Measurements from ENCODE around the gene PPP1R9A.

PPP1R9A gene

DNA sequence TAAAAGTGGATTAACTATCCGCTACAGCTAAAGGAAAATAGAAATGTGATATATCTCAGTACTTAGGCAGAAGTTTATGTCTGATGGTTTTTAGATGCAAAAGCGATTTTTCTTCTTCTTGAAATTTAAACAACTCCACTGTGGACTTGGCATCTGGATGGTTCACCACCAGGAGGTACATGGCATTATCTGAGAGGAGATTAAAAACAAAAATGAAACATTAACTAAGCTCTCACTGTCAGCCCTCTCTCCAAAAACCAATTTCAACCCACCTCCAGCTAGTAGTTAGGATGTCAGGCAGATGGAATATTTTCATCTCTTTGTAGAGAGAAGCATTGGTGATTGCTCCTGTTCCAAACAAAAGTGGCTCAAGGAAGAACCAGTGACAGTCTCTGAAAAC, 404.0 kb downstream of the PPP1R9A start:
- no peak for DNase-seq

DNA sequence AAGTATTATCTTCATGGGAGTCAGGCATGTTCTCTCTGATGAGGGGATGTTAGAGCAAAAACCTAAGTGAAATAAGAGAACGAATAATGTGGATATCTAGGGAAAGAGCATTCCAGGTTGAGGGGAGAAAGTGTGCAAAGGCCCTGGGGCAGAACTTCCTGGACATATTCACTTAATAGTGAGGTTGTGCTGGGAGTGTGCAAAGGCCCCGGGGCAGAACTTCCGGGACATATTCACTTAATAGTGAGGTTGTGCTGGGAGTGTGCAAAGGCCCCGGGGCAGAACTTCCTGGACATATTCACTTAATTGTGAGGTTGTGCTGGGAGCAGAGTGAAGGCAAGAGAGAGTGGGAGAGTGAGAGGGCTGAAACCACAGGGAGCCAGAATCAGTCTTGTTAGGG, 405.2 kb downstream of the PPP1R9A start:
- DNase-seq: no peak

GRCh38 chr7:95316588-95316987, 409.2 kb downstream of the PPP1R9A start:
- no peak for DNase-seq

DNA sequence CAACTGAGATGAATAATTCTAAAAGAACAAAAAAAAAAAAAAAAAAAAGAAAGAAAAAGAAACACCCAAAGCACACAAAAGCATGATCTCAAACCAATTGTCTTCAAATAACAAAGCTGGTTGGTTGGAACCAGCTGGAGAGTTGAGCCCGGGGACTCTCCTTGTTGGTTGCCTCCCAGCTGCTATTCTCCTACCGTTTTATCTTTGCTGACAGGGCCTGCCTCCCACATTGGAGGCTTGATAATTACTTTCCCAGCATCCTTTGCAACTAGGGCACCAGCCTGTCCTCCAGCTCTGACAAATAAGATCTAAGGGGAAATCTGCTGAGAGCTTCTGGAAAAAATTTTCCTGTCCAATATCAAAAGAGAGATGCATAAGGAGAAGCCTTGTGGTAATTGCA, 410.2 kb downstream of the PPP1R9A start:
- no peak for DNase-seq

GRCh38 chr7:95317966-95318365, 410.6 kb downstream of the PPP1R9A start:
- DNase-seq: no peak

GRCh38 chr7:95318501-95319100, 411.2 kb downstream of the PPP1R9A start:
- DNase-seq: no peak

- no peak for DNase-seq
Measured at GRCh38 chr7:95319570-95319969, 412.2 kb downstream of the PPP1R9A start.

DNA sequence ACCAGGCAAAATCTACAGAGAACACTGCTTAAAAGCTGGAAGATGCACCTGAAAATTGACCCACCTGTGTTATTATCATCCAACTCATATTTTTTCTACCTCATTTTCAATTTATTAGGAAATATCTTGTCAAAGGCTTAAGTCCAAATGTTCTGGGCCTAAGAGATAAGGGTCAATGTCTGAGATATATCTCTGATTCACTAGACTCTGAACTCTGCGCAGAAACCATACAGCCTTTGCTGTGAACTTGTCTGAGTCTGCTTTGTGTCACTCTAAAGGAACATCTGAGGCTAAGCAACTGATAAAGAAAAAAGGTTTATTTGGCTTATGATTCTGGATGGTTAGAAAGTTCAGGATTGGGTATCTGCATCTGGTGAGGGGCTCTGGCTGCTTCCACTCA, 413.3 kb downstream of the PPP1R9A start:
- DNase-seq: no peak

- DNase-seq: no peak
Measured at GRCh38 chr7:95321720-95322119, 414.3 kb downstream of the PPP1R9A start.

- DNase-seq: no peak
Measured at GRCh38 chr7:95322396-95322795, 415.0 kb downstream of the PPP1R9A start.

DNA sequence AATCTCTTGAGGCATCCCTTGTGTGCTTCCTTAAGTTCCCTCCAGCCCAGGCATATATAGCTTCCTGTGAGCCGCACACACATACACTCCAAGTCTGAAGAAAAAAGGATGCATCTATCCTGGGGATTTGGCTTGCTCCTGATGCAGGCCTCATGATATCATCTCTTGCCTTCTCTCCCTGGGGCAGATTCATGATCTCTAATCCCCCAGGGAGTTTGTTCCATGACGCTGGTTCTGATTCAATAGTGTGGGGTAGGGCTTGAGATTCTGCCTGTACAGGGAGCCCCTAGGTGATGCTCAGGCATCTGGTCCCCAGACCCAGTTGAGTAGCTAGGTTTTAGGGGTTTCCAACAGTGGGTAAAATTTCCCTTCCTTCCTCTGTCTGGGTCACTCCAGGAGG, 415.5 kb downstream of the PPP1R9A start:
- no peak for DNase-seq

GRCh38 chr7:95323410-95324129, 416.2 kb downstream of the PPP1R9A start:
- no peak for DNase-seq

DNA sequence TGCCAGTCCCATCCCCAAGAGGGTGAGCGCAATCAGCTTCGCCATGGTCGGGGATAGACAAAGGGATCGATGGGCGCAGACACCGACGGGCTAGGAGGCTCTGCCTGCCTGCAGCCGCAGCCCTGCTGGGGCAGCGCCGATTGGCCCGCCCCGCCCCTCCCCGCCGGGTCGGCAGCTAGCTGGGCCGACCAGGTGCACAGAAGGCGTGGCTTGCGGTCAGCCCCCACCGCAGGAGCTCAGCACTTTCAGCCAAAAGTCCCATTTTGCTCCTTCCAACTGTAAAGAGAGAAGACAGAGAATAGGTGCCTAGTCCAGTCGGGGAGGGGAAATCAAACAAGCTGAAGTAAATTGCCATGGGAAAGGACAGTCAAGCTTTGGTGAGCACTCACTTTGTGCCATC, 417.0 kb downstream of the PPP1R9A start, which contains the start of gene PON1:
Gene PON1, minus strand, starts transcription at position 102 of the 400 bp plus-strand sequence. Its CDS starts 57 bp downstream, at position 45.
- no peak for DNase-seq

- no peak for DNase-seq
Measured at GRCh38 chr7:95327356-95327755, 420.0 kb downstream of the PPP1R9A start.

GRCh38 chr7:95330204-95330960, 423.0 kb downstream of the PPP1R9A start:
- DNase-seq: peak in 4 of 56 donors; percentile 3 to 26 (median 4)

DNA sequence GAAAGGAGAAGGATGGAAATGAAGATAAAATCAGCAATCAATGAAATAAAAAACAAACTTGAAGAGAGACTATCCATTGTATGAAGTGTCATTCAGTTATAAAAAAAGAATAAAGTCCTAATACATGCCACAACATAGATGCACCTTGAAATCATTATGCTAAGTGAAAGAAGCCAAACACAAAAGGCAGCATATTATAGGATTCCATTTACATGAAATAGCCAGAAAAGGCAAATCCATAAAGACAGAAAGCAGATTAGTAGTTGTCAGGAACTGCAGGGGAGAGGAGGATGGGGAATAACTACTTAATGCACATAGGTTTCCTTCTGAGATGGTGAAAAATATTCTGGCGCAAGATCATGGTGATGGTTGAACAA, 423.6 kb downstream of the PPP1R9A start:
- DNase-seq: no peak

DNA sequence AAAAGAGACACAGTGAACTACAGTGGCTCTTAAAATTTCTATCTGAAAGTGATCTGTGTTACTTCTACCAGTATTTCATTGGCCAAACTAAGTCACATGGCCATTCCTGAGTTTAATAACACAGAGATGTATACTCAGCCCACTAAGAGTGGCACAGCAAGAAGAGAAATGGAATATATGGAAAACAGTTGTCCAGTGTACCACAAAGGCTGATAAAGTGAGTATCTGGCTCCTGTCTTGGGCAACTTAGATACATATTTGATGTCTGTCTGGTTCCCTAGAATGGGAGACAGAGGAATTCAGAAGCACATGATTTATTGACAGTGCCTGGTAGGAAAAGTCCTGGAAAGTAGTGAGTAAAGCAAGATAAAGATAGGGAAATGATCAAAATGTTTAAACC, 427.1 kb downstream of the PPP1R9A start:
- DNase-seq: no peak

GRCh38 chr7:95335093-95335492, 427.7 kb downstream of the PPP1R9A start:
- no peak for DNase-seq

- DNase-seq: no peak
Measured at GRCh38 chr7:95338832-95339231, 431.4 kb downstream of the PPP1R9A start.

DNA sequence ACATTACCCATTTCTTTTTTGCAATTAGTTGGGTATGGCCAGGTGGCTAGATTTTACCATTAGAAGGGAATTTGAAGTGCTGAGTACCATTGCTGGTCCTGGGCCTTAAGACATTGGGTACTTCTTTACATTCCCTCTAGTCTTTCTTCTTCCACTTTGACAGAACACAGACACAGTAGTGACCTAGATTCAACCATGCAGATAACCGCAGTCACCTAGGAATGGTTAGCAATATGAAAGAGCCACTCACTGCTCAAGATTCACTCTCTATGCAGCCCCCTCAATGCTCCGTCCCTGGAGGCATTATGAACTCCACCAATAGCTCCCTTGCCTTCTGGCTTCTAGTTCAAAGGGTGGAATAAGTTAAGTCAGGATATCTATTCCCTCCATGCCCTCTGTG, 433.1 kb downstream of the PPP1R9A start:
- DNase-seq: no peak

- no peak for DNase-seq
Measured at GRCh38 chr7:95342029-95342428, 434.6 kb downstream of the PPP1R9A start.

DNA sequence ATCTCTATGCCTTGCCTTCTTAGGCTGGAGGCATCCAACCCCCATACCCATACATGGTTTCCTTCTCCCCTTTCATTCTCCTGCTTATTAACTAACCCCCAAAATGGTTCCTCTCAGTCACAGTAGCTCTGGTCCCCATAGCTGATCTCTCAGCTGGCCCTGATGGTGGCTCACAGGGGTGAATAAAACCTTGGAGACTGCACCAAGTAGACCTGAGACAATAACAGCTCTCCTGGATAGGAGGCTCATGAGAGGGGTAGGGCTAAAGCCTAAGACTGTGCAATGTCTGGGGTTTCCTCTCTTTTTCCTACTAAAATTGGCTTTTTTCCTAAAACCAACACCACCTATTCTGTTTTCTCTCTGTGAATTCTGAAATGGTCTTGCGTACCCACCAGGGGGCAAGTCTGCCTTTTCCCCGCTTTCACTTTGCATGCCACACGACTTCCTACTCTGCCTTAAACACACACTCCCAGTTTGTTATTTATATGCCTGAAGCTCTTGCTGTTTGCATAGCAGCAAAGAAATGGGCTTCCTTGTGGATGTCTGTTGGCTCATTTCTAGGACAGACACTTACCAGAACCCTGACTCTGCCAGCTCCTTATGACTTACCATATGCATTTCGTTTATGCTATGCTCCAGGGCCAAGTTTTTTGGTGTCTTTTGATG, 435.4 kb downstream of the PPP1R9A start:
- no peak for DNase-seq
